ENCODE measurements around the gene FDXR. TPM values are rescaled to one million over a fixed set of nuclear protein-coding genes. Genes with fewer than 3 reads are reported as not detected.

FDXR gene
- total RNA-seq, 2 donors from 2014 or later, result 14.3 to 25.7 TPM

- TF ChIP-seq POLR2A (IDR thresholded peaks at IDR 0.05), result no peak
- TF ChIP-seq, protein P1, sequence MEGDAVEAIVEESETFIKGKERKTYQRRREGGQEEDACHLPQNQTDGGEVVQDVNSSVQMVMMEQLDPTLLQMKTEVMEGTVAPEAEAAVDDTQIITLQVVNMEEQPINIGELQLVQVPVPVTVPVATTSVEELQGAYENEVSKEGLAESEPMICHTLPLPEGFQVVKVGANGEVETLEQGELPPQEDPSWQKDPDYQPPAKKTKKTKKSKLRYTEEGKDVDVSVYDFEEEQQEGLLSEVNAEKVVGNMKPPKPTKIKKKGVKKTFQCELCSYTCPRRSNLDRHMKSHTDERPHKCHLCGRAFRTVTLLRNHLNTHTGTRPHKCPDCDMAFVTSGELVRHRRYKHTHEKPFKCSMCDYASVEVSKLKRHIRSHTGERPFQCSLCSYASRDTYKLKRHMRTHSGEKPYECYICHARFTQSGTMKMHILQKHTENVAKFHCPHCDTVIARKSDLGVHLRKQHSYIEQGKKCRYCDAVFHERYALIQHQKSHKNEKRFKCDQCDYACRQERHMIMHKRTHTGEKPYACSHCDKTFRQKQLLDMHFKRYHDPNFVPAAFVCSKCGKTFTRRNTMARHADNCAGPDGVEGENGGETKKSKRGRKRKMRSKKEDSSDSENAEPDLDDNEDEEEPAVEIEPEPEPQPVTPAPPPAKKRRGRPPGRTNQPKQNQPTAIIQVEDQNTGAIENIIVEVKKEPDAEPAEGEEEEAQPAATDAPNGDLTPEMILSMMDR (IDR thresholded peaks at IDR 0.05), result no peak
- DNase-seq (no peak), ATAC-seq (no peak)
- intact Hi-C loops (cut with DNase I), result no loop called here
- no peaks in the 10 kb centered on the region for H3K9me3 ChIP-seq
- H3K4me1 ChIP-seq, result no peaks in the 10 kb centered on the region
- no peaks in the 10 kb centered on the region for H3K27me3 ChIP-seq
- no peak overlapping the region for H3K27ac ChIP-seq
- no peak overlapping the region for H3K4me3 ChIP-seq
- WGBS, 2 donors, result 83 to 92% methylated on average over 8 to 9 of the region's 9 CpGs
- peaks cover 0 to 2% of the 10 kb centered on the region in 2 donors for H3K36me3 ChIP-seq (replicated peaks in 1 of 2; ENCODE audit: insufficient read depth in 1 of 2, low read depth in 2 of 2)
Measured at GRCh38 chr17:74832421-74832820, 40.4 kb downstream of the FDXR start.

- Histone ChIP-seq H3K27me3 (no peaks in the 10 kb centered on the region), H3K4me3 (no peak overlapping the region), H3K4me1 (no peaks in the 10 kb centered on the region), H3K27ac (no peak overlapping the region), H3K9me3 (no peaks in the 10 kb centered on the region), H3K36me3 (replicated peaks in 1 of 2; ENCODE audit: insufficient read depth in 1 of 2, low read depth in 2 of 2) (peaks cover 0 to 2% of the 10 kb centered on the region in 2 donors)
- intact Hi-C loops (cut with DNase I), result no loop called here
- WGBS, 2 donors, result 80 to 86% methylated on average over 20 to 21 of the region's 22 CpGs
- ATAC-seq, result no peak
- TF ChIP-seq, protein P1 (IDR thresholded peaks at IDR 0.05), result no peak
- TF ChIP-seq POLR2A (IDR thresholded peaks at IDR 0.05), result no peak
- DNase-seq, result no peak
Measured at GRCh38 chr17:74831444-74832146, 41.2 kb downstream of the FDXR start.

GRCh38 chr17:74830861-74831260 lies 41.9 kb downstream of the FDXR start:
- Histone ChIP-seq H3K27me3 (no peaks in the 10 kb centered on the region), H3K4me1 (no peaks in the 10 kb centered on the region), H3K9me3 (no peaks in the 10 kb centered on the region), H3K36me3 (replicated peaks in 1 of 2; ENCODE audit: insufficient read depth in 1 of 2, low read depth in 2 of 2) (no peaks in the 10 kb centered on the region), H3K4me3 (no peak overlapping the region), H3K27ac (no peak overlapping the region)
- no peak for ATAC-seq
- no peak for DNase-seq
- intact Hi-C loops (cut with DNase I), result no loop called here
- TF ChIP-seq POLR2A (IDR thresholded peaks at IDR 0.05), result no peak
- TF ChIP-seq, protein P1 (IDR thresholded peaks at IDR 0.05), result no peak
- 86 to 89% methylated on average over 17 to 19 of the region's 19 CpGs for WGBS, 2 donors

GRCh38 chr17:74827800-74828199 lies 45.0 kb downstream of the FDXR start:
- Histone ChIP-seq H3K4me1 (no peaks in the 10 kb centered on the region), H3K27me3 (no peaks in the 10 kb centered on the region), H3K4me3 (no peak overlapping the region), H3K27ac (no peak overlapping the region), H3K36me3 (replicated peaks in 1 of 2; ENCODE audit: insufficient read depth in 1 of 2, low read depth in 2 of 2) (no peaks in the 10 kb centered on the region), H3K9me3 (no peaks in the 10 kb centered on the region)
- DNase-seq (no peak), ATAC-seq (no peak)
- intact Hi-C loops (cut with DNase I), result no loop called here
- no peak for TF ChIP-seq POLR2A (IDR thresholded peaks at IDR 0.05)
- TF ChIP-seq, protein P1 (IDR thresholded peaks at IDR 0.05), result no peak
- WGBS, 2 donors, result 92 to 93% methylated on average over 8 to 11 of the region's 11 CpGs
